ENCODE measurements around the gene SGO1.

SGO1 gene

DNA sequence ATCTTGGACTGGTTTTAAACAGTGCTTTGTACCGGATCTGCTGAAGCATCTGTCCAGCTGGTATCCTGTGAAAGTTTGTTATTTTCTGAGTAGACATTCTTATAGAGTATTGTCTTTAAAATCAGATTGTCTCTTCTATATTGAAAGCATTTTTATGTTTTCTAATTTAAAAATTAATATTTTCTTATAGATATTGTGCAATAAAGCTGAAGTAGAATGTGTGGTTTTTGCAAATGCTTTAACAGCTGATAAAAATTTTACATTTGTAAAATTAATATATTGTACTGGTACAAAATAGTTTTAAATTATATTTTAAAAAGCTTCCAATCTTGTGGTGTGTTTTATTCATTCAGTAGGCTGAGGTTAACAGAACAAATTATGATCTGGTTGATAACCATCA is 31.9 kb downstream of the SGO1 start:
- Histone ChIP-seq H3K9ac (ENCODE audit: low read length) (no peak overlapping the region), H3K27ac (ENCODE audit: low read depth, low read length) (no peak overlapping the region), H3K79me2 (ENCODE audit: insufficient read depth, low read length) (no peaks in the 10 kb centered on the region), H3F3A (ENCODE audit: insufficient read depth) (0 out of 2 replicates have a peak, but pooled peaks cover 9% of the 10 kb centered on the region), H3K4me3 (ENCODE audit: insufficient read depth, low read length, poor library complexity, severe bottlenecking) (no peak overlapping the region), H3K36me3 (ENCODE audit: low read length) (peaks cover 44% of the 10 kb centered on the region), H3K27me3 (ENCODE audit: low read length) (no peaks in the 10 kb centered on the region), H3K9me3 (ENCODE audit: insufficient read depth, low read length) (no peaks in the 10 kb centered on the region), H3K9me2 (replicated peaks; ENCODE audit: insufficient read depth, low read length) (no peaks in the 10 kb centered on the region), H3K4me2 (ENCODE audit: low read depth, low read length, poor library complexity, severe bottlenecking) (no peak overlapping the region), H4K20me1 (ENCODE audit: low read depth, low read length) (no peaks in the 10 kb centered on the region), H2AFZ (ENCODE audit: low read depth, low read length, severe bottlenecking) (no peak overlapping the region)
- no peak for TF ChIP-seq EZH2phosphoT487 (conservative IDR thresholded peaks at IDR 0.05; ENCODE audit: low read length)
- TF ChIP-seq, protein P1, sequence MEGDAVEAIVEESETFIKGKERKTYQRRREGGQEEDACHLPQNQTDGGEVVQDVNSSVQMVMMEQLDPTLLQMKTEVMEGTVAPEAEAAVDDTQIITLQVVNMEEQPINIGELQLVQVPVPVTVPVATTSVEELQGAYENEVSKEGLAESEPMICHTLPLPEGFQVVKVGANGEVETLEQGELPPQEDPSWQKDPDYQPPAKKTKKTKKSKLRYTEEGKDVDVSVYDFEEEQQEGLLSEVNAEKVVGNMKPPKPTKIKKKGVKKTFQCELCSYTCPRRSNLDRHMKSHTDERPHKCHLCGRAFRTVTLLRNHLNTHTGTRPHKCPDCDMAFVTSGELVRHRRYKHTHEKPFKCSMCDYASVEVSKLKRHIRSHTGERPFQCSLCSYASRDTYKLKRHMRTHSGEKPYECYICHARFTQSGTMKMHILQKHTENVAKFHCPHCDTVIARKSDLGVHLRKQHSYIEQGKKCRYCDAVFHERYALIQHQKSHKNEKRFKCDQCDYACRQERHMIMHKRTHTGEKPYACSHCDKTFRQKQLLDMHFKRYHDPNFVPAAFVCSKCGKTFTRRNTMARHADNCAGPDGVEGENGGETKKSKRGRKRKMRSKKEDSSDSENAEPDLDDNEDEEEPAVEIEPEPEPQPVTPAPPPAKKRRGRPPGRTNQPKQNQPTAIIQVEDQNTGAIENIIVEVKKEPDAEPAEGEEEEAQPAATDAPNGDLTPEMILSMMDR (IDR thresholded peaks at IDR 0.05; ENCODE audit: insufficient read depth, low read length, poor library complexity, severe bottlenecking), result no peak

DNA sequence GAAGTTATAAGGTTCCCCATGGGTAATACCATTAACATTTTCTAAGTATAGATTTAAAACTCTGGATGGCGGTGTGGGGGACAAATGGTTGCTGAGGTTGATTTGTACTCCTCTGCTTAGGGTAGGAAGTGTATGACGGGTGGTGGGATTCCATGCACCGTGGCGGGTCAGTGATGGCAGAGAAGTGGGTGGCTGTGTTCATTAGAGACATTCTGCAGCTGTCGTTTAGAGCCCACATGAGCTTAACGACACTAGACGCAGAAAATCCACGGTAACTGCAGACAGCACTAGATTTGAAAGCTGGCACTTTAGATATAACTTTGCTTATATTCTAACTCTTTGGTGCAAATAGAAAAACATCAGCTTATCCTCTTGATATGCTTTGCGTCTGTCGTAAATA is 37.5 kb downstream of the SGO1 start:
- Histone ChIP-seq H3K4me3 (ENCODE audit: insufficient read depth, low read length, poor library complexity, severe bottlenecking) (no peak overlapping the region), H3K4me2 (ENCODE audit: low read depth, low read length, poor library complexity, severe bottlenecking) (no peak overlapping the region), H3K9me3 (ENCODE audit: insufficient read depth, low read length) (no peaks in the 10 kb centered on the region), H3K27me3 (ENCODE audit: low read length) (no peaks in the 10 kb centered on the region), H3K27ac (ENCODE audit: low read depth, low read length) (no peak overlapping the region), H3F3A (ENCODE audit: insufficient read depth) (0 out of 2 replicates have a peak, but pooled peaks cover 9% of the 10 kb centered on the region), H3K79me2 (ENCODE audit: insufficient read depth, low read length) (no peaks in the 10 kb centered on the region), H3K36me3 (ENCODE audit: low read length) (peaks cover 21% of the 10 kb centered on the region; the same call in 1 of the 2 replicates), H3K9me2 (replicated peaks; ENCODE audit: insufficient read depth, low read length) (no peaks in the 10 kb centered on the region), H3K9ac (ENCODE audit: low read length) (no peak overlapping the region), H2AFZ (ENCODE audit: low read depth, low read length, severe bottlenecking) (no peak overlapping the region), H4K20me1 (ENCODE audit: low read depth, low read length) (no peaks in the 10 kb centered on the region)
- TF ChIP-seq EZH2phosphoT487 (conservative IDR thresholded peaks at IDR 0.05; ENCODE audit: low read length), result no peak
- TF ChIP-seq, protein P1 (IDR thresholded peaks at IDR 0.05; ENCODE audit: insufficient read depth, low read length, poor library complexity, severe bottlenecking), result no peak

DNA sequence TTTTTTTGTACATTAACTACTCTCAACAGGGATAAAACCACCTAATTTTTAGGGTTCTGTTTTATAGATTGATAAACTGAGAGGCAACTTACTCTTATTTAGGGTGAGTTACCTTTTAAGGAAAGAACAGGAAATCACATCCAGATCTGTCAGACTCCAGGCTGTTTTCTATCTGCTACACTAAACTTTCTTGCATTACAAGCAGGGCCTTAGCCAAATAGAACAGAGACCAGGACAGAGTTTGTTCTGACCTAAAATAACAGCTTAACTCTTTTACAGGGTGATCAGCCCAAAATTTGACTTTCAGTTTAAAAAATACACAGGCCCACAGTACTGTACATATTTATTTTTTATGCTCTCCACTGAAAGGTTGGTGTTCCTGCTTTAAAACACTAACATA is 38.6 kb downstream of the SGO1 start:
- H3K9ac ChIP-seq (ENCODE audit: low read length), result no peak overlapping the region
- H3K9me3 ChIP-seq (ENCODE audit: insufficient read depth, low read length), result no peaks in the 10 kb centered on the region
- 0 out of 2 replicates have a peak, but pooled peaks cover 9% of the 10 kb centered on the region for H3F3A ChIP-seq (ENCODE audit: insufficient read depth)
- H4K20me1 ChIP-seq (ENCODE audit: low read depth, low read length), result no peaks in the 10 kb centered on the region
- TF ChIP-seq EZH2phosphoT487 (conservative IDR thresholded peaks at IDR 0.05; ENCODE audit: low read length), result no peak
- TF ChIP-seq, protein P1 (IDR thresholded peaks at IDR 0.05; ENCODE audit: insufficient read depth, low read length, poor library complexity, severe bottlenecking), result no peak
- 0 out of 2 replicates have a peak, but pooled peaks cover 13% of the 10 kb centered on the region for H3K36me3 ChIP-seq (ENCODE audit: low read length)
- no peaks in the 10 kb centered on the region for H3K27me3 ChIP-seq (ENCODE audit: low read length)
- no peak overlapping the region for H2AFZ ChIP-seq (ENCODE audit: low read depth, low read length, severe bottlenecking)
- no peaks in the 10 kb centered on the region for H3K9me2 ChIP-seq (replicated peaks; ENCODE audit: insufficient read depth, low read length)
- no peak overlapping the region for H3K4me3 ChIP-seq (ENCODE audit: insufficient read depth, low read length, poor library complexity, severe bottlenecking)
- H3K79me2 ChIP-seq (ENCODE audit: insufficient read depth, low read length), result no peaks in the 10 kb centered on the region
- H3K4me2 ChIP-seq (ENCODE audit: low read depth, low read length, poor library complexity, severe bottlenecking), result no peak overlapping the region
- H3K27ac ChIP-seq (ENCODE audit: low read depth, low read length), result no peak overlapping the region
